Measurements from ENCODE around the gene ACSM2B.
"Not testable (repeated sequence)": the region's sequence is repeated elsewhere in the genome, so short reads cannot be mapped to it uniquely, and the experiment has no call there.

The ACSM2B gene

GRCh38 chr16:20568404-20568803 is 7.8 kb downstream of the ACSM2B start:
- no peak for DNase-seq
- TF ChIP-seq POLR2A (IDR thresholded peaks at IDR 0.05; ENCODE audit: low read length) (no peak), GATA1 (IDR thresholded peaks at IDR 0.05; ENCODE audit: low read depth, low read length) (no peak)

- TF ChIP-seq POLR2A (IDR thresholded peaks at IDR 0.05; ENCODE audit: low read length), result no peak
- TF ChIP-seq GATA1 (IDR thresholded peaks at IDR 0.05; ENCODE audit: low read depth, low read length), result no peak
- DNase-seq, result no peak
Observed at GRCh38 chr16:20566864-20567263, 9.3 kb downstream of the ACSM2B start.

DNA sequence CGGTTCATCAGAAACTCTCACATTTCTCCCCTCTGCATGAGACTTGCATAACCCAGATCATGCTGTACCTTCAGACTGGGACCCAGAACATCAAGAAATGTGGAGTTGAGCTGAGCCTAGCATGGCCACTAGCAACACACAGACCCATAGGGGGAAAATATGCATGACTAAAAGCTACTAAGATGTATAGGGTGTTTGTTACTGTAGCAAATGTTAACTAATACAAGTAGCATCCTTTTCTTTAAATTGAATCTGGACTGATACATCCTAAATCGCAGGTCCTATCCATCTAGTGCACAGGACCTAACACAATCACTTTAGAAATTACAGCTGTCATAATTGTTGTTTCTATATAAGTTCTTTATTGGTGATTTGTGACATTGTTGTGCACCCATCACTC is 10.8 kb downstream of the ACSM2B start:
- not testable (repeated sequence) for DNase-seq

DNA sequence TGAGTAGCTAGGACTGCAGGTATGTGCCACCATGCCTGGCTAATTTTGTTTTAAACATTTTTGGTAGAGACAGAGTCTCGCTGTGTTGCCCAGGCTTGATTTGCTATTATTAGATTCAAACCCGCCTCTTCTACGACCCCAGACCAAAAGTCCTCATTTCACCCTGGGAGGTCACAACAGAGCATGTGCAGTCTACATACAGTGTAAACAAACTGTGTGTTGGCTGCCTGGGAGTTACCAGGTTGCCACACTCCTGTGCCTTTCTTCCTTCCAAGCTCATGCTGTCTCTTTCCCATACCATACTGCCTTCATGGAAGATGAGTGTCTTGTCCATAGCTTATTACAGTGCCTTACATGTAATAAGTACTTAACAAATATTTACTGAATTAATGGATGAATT is 11.9 kb downstream of the ACSM2B start:
- DNase-seq, result not testable (repeated sequence)

DNA sequence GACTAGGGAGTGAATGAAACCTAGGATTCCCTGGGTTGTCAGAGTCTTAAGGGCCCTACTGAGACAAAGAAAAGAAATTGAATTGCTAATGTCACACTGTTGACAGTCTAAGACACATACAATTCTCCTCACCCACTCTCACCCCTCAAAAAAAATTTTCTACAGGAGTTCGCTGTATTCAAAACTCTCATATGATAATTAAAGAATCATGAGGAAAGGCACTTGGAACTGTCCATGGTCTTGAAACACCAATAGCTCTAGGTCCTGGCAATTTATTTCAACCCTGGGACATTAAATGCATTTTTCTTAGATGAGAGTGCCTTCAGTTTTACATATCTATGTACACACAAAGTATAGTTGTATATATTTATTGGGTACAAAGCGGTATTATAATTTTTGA is 20.5 kb downstream of the ACSM2B start:
- not testable (repeated sequence) for DNase-seq

GRCh38 chr16:20554689-20555088 is 21.5 kb downstream of the ACSM2B start:
- DNase-seq, result not testable (repeated sequence)

DNA sequence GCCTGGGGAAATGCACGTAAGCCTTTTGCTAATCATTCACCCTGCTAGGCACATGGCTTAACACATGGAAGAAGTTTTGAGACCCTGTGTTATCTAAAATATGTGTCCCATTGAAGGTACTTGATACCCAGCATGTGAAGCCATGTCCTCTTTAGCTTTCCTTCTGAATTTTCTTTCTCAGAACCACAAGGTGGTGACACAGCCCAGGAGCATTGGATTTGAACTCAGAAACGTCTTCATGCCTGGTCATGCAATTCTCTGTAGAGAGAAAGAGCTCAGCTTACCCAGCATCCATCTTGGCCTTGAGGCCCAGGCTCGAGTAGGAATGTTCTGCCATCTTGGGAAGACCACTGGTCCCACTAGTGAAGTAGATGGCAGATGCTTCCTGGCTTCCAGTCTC is 22.7 kb downstream of the ACSM2B start:
- DNase-seq, result peak; percentile 17 to 27

- not testable (repeated sequence) for DNase-seq
Observed at GRCh38 chr16:20546951-20547350, 29.2 kb downstream of the ACSM2B start.

DNA sequence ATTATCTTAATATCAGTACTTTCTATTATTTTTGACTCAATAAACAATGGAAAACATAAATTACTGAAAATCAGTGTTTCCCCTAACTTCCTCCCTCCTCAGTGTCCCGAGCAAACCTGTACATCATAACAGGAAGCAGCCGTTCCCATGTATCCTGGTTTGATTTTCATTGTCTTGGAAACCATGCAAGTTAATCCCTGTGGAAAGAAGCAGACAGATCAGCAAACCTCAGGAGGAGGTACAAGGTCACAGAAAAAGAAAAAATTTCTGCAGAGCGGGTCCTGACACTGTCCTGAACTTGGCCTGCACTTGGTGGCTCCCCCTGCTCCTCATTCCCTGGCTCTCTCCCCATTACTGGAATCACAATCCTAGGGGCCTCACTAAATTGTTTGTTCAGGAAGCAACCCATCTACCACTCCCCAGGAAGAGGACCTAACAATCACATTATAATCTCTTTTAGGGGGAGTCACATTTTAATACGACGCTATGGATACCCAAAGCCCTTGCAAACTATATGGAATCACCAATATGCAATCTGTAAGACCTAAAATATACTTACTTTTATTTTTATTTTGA is 29.8 kb downstream of the ACSM2B start:
- not testable (repeated sequence) for DNase-seq

GRCh38 chr16:20540603-20541316 is 35.4 kb downstream of the ACSM2B start:
- not testable (repeated sequence) for DNase-seq

GRCh38 chr16:20538687-20539086 is 37.5 kb downstream of the ACSM2B start:
- TF ChIP-seq GATA1 (IDR thresholded peaks at IDR 0.05; ENCODE audit: low read depth, low read length) (no peak), POLR2A (IDR thresholded peaks at IDR 0.05; ENCODE audit: low read length) (no peak)
- DNase-seq, result no peak

GRCh38 chr16:20538181-20538580 is 38.0 kb downstream of the ACSM2B start:
- no peak for DNase-seq
- TF ChIP-seq GATA1 (IDR thresholded peaks at IDR 0.05; ENCODE audit: low read depth, low read length), result no peak
- no peak for TF ChIP-seq POLR2A (IDR thresholded peaks at IDR 0.05; ENCODE audit: low read length)

DNA sequence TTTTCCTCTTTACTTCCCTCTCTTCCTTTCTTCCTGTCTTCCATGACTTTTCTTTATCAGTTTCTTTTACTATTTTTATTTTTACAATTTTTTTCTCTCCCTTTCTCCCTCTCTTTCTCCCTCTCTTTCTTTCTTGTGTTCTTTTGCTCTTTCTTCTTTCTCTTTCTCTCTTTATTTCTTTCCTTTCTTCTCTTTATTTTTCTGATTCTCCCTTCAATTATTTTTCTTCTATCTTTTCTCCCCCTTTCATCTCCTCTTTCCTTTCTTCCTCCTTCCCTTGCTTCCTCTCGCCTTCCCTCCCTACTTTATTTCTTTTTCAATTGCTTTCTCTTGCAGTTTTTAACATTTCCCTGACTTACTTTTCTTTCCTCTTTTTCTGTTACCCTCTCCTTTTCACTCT is 39.5 kb downstream of the ACSM2B start:
- DNase-seq, result not testable (repeated sequence)

DNA sequence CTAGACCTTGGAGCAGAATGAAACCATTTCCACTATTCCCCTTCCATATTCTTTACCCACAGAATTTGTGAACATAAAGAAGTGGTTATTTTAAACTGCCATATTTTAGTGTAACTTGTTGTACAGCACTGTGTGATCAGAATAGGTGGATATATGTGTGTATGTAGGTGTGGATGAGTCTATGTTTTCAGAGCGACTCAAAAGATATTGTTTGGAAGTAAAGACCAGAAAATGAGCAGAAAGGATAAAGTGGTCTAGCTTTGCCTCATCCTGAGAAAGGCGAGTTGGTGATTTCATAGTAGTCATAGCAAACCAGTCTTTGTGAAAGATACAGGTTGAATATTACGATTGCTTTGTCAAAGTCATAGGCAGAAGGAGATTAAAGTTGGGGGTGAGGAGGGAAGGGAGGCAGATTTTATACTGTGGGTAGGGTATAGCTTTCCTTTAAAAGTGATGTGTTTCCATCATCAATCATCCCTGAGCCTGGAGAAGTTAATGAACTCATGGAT is 43.8 kb downstream of the ACSM2B start:
- not testable (repeated sequence) for DNase-seq

- DNase-seq, result not testable (repeated sequence)
Observed at GRCh38 chr16:20531795-20532194, 44.4 kb downstream of the ACSM2B start.

- no peak for DNase-seq
- TF ChIP-seq POLR2A (IDR thresholded peaks at IDR 0.05; ENCODE audit: low read length) (no peak), GATA1 (IDR thresholded peaks at IDR 0.05; ENCODE audit: low read depth, low read length) (no peak)
Observed at GRCh38 chr16:20520103-20520502, 56.1 kb downstream of the ACSM2B start.

DNA sequence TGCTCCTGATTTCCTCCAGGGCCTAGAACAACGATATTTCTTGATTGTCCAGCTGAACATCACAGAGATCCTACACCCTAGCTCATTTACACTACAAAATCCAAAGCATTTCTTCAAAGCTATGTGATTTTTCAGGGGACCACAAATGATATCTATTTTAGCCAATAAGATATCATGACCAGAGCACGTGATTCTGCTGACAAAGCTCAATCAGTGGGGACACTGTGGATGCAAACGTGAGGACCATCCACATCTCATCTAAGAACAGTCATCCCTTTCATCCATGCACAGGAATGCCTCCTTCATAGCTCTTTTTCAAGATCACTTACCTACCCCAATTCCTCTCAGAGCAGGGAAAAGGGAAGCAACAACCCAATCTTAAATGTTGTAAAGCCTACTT is 56.9 kb downstream of the ACSM2B start:
- no peak for DNase-seq
- no peak for TF ChIP-seq GATA1 (IDR thresholded peaks at IDR 0.05; ENCODE audit: low read depth, low read length)
- TF ChIP-seq POLR2A (IDR thresholded peaks at IDR 0.05; ENCODE audit: low read length), result no peak
